Breast epithelium (tissue), 4 donors: ENCODE results near the gene CHAMP1. TPM values are rescaled to one million over a fixed set of nuclear protein-coding genes. Genes with fewer than 3 reads are reported as not detected.
A peak's percentile ranks its signal among the peaks of the same experiment; 100 is the strongest.

ENCODE experiments used
- DNase-seq, 2 donors: peaks; one replicate each; pipeline ENCODE4 v3.0.0-alpha.2; 2019; ENCODE audit warnings: low spot score in 2 of 2
- H3K27ac ChIP-seq, 2 donors: fragments of 200-600 bp; sonication (generic) in 1 of 2; one replicate each; pipeline ENCODE4 v1.5.1; 2016 to 2019; ENCODE audit warnings: mild to moderate bottlenecking in 1 of 2
- H3K27me3 ChIP-seq, 2 donors: fragments of 200-600 bp; sonication (generic) in 1 of 2; one replicate each; pipeline versions ENCODE4 v1.5.1 to v1.6.0; 2017 to 2019; ENCODE audit warnings: control low read depth in 1 of 2, mild to moderate bottlenecking in 1 of 2
- H3K36me3 ChIP-seq: fragments of 200-600 bp; one replicate; pipeline ENCODE4 v1.5.1; 2019
- H3K4me1 ChIP-seq, 2 donors: fragments of 200-600 bp; sonication (generic); one replicate each; pipeline ENCODE4 v1.5.1; 2016 to 2019; ENCODE audit warnings: control low read depth in 1 of 2
- H3K4me3 ChIP-seq, 3 donors: fragments of 200-600 bp; sonication (generic); 1 replicate in 2 of 3; 2 replicates in 1 of 3; pipeline ENCODE4 v1.5.1; 2016 to 2019; ENCODE audit warnings: mild to moderate bottlenecking in 3 of 3, moderate library complexity in 2 of 3
- H3K9me3 ChIP-seq, 2 donors: fragments of 200-600 bp; sonication (generic) in 1 of 2; one replicate each; pipeline ENCODE4 v1.5.1; 2016 to 2019; ENCODE audit warnings: control low read depth in 1 of 2
- CTCF ChIP-seq, 3 donors: fragments of 450-650 bp; IDR thresholded peaks; one replicate each; pipeline ENCODE4 v1.5.1; 2016 to 2017; ENCODE audit warnings: antibody characterized with exemption in 3 of 3, mild to moderate bottlenecking in 3 of 3, moderate library complexity in 3 of 3
- POLR2A ChIP-seq: fragments of 450-650 bp; IDR thresholded peaks from one replicate; pipeline ENCODE4 v1.6.1; 2016; ENCODE audit warnings: antibody characterized with exemption, mild to moderate bottlenecking, moderate library complexity
- POLR2AphosphoS5 ChIP-seq, 3 donors: sonication (generic); formaldehyde crosslinking; IDR thresholded peaks; one replicate each; pipeline ENCODE4 v1.6.1; 2017; ENCODE audit warnings: antibody characterized with exemption in 3 of 3
- intact Hi-C: fragments of 100-400 bp; cut with DNase I; formaldehyde crosslinking; loops from one replicate; pipeline ENCODE4 v1.15.1; 2023; ENCODE audit warnings: low total_unique reads
- total RNA-seq, 3 donors: library from RNA; depleted of rRNA; stranded (reverse); fragments of >200 nt; gene quantifications; one replicate each; pipeline ENCODE4 v1.1.0, GENCODE V29; 2016

Gene CHAMP1
- total RNA-seq, result 10 to 100 TPM in 2 of 3 donors, 1 to 10 TPM in 1; 9.4 to 25.3 (median 21.6) TPM

- H3K36me3 ChIP-seq, result no peaks in the 10 kb centered on the region
Measured at GRCh38 chr13:114314074-114314912, at the start of gene CHAMP1. Gene CHAMP1 (plus strand): TSS chr13:114314503. CDS start chr13:114323843, 9,340 bp downstream.

GRCh38 chr13:114264886-114265611 is 49.3 kb upstream of the CHAMP1 start:
- no peak for TF ChIP-seq POLR2AphosphoS5 (IDR thresholded peaks at IDR 0.05)
- TF ChIP-seq POLR2A, result no peak
- no peak for TF ChIP-seq CTCF (IDR thresholded peaks at IDR 0.05)
- no peaks in the 10 kb centered on the region for H3K9me3 ChIP-seq
- peaks cover 3% of the 10 kb centered on the region for H3K36me3 ChIP-seq

More at GRCh38 chr13:114314074-114314912, at the start of gene CHAMP1:
- intact Hi-C loops, result no loop called here
- peak within 1 kb of the TSS; percentile 77 to 89 (median 87) for H3K4me3 ChIP-seq
- DNase-seq, result peak; percentile 91 to 92
- no peaks in the 10 kb centered on the region for H3K9me3 ChIP-seq
- TF ChIP-seq POLR2A, result no peak
- TF ChIP-seq POLR2AphosphoS5 (IDR thresholded peaks at IDR 0.05), result peak; percentile 52 to 83 (median 66)
- no peak for TF ChIP-seq CTCF (IDR thresholded peaks at IDR 0.05)
- H3K4me1 ChIP-seq, result no peaks in the 10 kb centered on the region
- H3K27ac ChIP-seq, result peak within 1 kb of the TSS; percentile 85 to 93
- H3K27me3 ChIP-seq, result no peaks in the 10 kb centered on the region

GRCh38 chr13:114266241-114266640 is 48.1 kb upstream of the CHAMP1 start:
- DNase-seq, result no peak
- intact Hi-C loops, result no loop called here

More at GRCh38 chr13:114264886-114265611, 49.3 kb upstream of the CHAMP1 start:
- Histone ChIP-seq H3K4me1 (no peaks in the 10 kb centered on the region), H3K27me3 (no peaks in the 10 kb centered on the region), H3K4me3 (no peak overlapping the region), H3K27ac (no peak overlapping the region)
- no peak for DNase-seq
- intact Hi-C loops, result no loop called here

GRCh38 chr13:114268344-114269280 is 45.7 kb upstream of the CHAMP1 start:
- Histone ChIP-seq H3K4me3 (no peak overlapping the region), H3K4me1 (no peaks in the 10 kb centered on the region), H3K27ac (no peak overlapping the region), H3K36me3 (no peaks in the 10 kb centered on the region), H3K9me3 (no peaks in the 10 kb centered on the region), H3K27me3 (no peaks in the 10 kb centered on the region)
- DNase-seq, result no peak
- intact Hi-C loops, result no loop called here
- no peak for TF ChIP-seq POLR2AphosphoS5 (IDR thresholded peaks at IDR 0.05)
- TF ChIP-seq POLR2A, result no peak
- TF ChIP-seq CTCF (IDR thresholded peaks at IDR 0.05), result no peak

More at GRCh38 chr13:114266241-114266640, 48.1 kb upstream of the CHAMP1 start:
- Histone ChIP-seq H3K27me3 (no peaks in the 10 kb centered on the region), H3K36me3 (no peaks in the 10 kb centered on the region), H3K9me3 (no peaks in the 10 kb centered on the region), H3K4me1 (no peaks in the 10 kb centered on the region), H3K4me3 (no peak overlapping the region), H3K27ac (no peak overlapping the region)
- TF ChIP-seq POLR2A (no peak), POLR2AphosphoS5 (IDR thresholded peaks at IDR 0.05) (no peak), CTCF (IDR thresholded peaks at IDR 0.05) (no peak)
